OCI-LY3 (cell line): Measurements from ENCODE around the gene BMP7.

Source experiments
- H2AFZ ChIP-seq: fragments of 200-600, 300-600 bp; shearing (Covaris generic); 2 replicates; pipeline ENCODE4 v1.6.0; 2014; ENCODE audit warnings: antibody characterized with exemption, low read depth, low read length
- H3K27ac ChIP-seq: fragments of 200-600, 300-600 bp; sonication (generic); 2 replicates; pipeline ENCODE4 v1.5.1; 2014; ENCODE audit warnings: mild to moderate bottlenecking, low read length, moderate library complexity, mixed read lengths
- H3K27me3 ChIP-seq: fragments of 200-600, 300-600 bp; sonication (generic); 2 replicates; pipeline ENCODE4 v1.6.1; 2014; ENCODE audit warnings: low read depth, low read length, mixed read lengths
- H3K36me3 ChIP-seq: fragments of 200-600, 300-600 bp; sonication (generic); replicated peaks from 2 replicates; pipeline ENCODE3; 2014; ENCODE audit warnings: low read depth, low read length, mixed read lengths
- H3K4me1 ChIP-seq: fragments of 300-600, 200-600 bp; sonication (generic); 2 replicates; pipeline ENCODE4 v1.6.1; 2014; ENCODE audit warnings: low read length, mixed read lengths
- H3K4me2 ChIP-seq: fragments of 200-600, 300-600 bp; sonication (generic); 2 replicates; pipeline ENCODE4 v1.6.1; 2014; ENCODE audit warnings: low read length, mixed read lengths
- H3K4me3 ChIP-seq: fragments of 300-600, 200-600 bp; sonication (generic); 2 replicates; pipeline ENCODE4 v1.5.1; 2014; ENCODE audit warnings: antibody characterized with exemption, mild to moderate bottlenecking, low read length, moderate library complexity
- H3K79me2 ChIP-seq: fragments of 300-600, 200-600 bp; shearing (Covaris generic); 2 replicates; pipeline ENCODE4 v1.6.1; 2014; ENCODE audit warnings: mild to moderate bottlenecking, low read length, mixed read lengths
- H3K9ac ChIP-seq: fragments of 300-600, 200-600 bp; shearing (Covaris generic); 2 replicates; pipeline ENCODE4 v1.6.0; 2014; ENCODE audit warnings: mild to moderate bottlenecking, low read length, moderate library complexity
- H3K9me3 ChIP-seq: fragments of 200-600, 300-600 bp; shearing (Covaris generic); 2 replicates; pipeline ENCODE4 v1.6.1; 2014; ENCODE audit warnings: low read length, mixed read lengths; ENCODE audit not compliant: insufficient read depth
- H4K20me1 ChIP-seq: fragments of 200-600, 300-600 bp; sonication (generic); 2 replicates; pipeline ENCODE4 v1.6.1; 2016; ENCODE audit warnings: low read length, mixed read lengths; ENCODE audit not compliant: insufficient read depth
- CTCF ChIP-seq: fragments of 200-600, 300-600 bp; sonication (generic); IDR thresholded peaks from 2 replicates; pipeline ENCODE4 v1.5.1; 2014; ENCODE audit warnings: antibody characterized with exemption, low read length, low read depth
- EZH2phosphoT487 ChIP-seq: fragments of 200-600 bp; shearing (Covaris generic); IDR thresholded peaks from 2 replicates; pipeline ENCODE4 v1.6.1; 2018; ENCODE audit warnings: antibody characterized with exemption, mixed run types, low read depth

The BMP7 gene

GRCh38 chr20:57211406-57211805, 55.0 kb downstream of the BMP7 start:
- no peaks in the 10 kb centered on the region for H4K20me1 ChIP-seq

GRCh38 chr20:57210911-57211280, 55.5 kb downstream of the BMP7 start:
- Histone ChIP-seq H3K4me1 (no peaks in the 10 kb centered on the region), H4K20me1 (no peaks in the 10 kb centered on the region), H3K36me3 (no peaks in the 10 kb centered on the region), H3K9ac (no peak overlapping the region), H3K27me3 (peaks cover 48% of the 10 kb centered on the region), H3K9me3 (peaks cover 3% of the 10 kb centered on the region), H3K4me2 (no peak overlapping the region), H3K27ac (no peak overlapping the region), H2AFZ (no peak overlapping the region), H3K79me2 (no peaks in the 10 kb centered on the region), H3K4me3 (no peak overlapping the region)
- TF ChIP-seq EZH2phosphoT487 (no peak), CTCF (no peak)

More at GRCh38 chr20:57211406-57211805, 55.0 kb downstream of the BMP7 start:
- no peak overlapping the region for H3K4me3 ChIP-seq
- H3K79me2 ChIP-seq: no peaks in the 10 kb centered on the region
- no peak overlapping the region for H3K27ac ChIP-seq
- H3K9me3 ChIP-seq: peaks cover 3% of the 10 kb centered on the region
- H3K36me3 ChIP-seq: no peaks in the 10 kb centered on the region
- H3K27me3 ChIP-seq: peaks cover 47% of the 10 kb centered on the region
- TF ChIP-seq EZH2phosphoT487 (no peak), CTCF (no peak)
- no peaks in the 10 kb centered on the region for H3K4me1 ChIP-seq
- H2AFZ ChIP-seq: no peak overlapping the region
- no peak overlapping the region for H3K9ac ChIP-seq
- H3K4me2 ChIP-seq: no peak overlapping the region

GRCh38 chr20:57210054-57210910, 56.2 kb downstream of the BMP7 start:
- Histone ChIP-seq H3K9ac (no peak overlapping the region), H3K36me3 (no peaks in the 10 kb centered on the region), H3K27me3 (peaks cover 51% of the 10 kb centered on the region), H4K20me1 (no peaks in the 10 kb centered on the region), H3K9me3 (peaks cover 3% of the 10 kb centered on the region), H3K4me1 (no peaks in the 10 kb centered on the region), H3K4me2 (no peak overlapping the region), H2AFZ (no peak overlapping the region), H3K4me3 (no peak overlapping the region), H3K79me2 (no peaks in the 10 kb centered on the region), H3K27ac (no peak overlapping the region)
- TF ChIP-seq EZH2phosphoT487 (no peak), CTCF (no peak)

GRCh38 chr20:57209413-57209812, 57.0 kb downstream of the BMP7 start:
- Histone ChIP-seq H3K9ac (no peak overlapping the region), H3K4me3 (no peak overlapping the region), H3K79me2 (no peaks in the 10 kb centered on the region), H4K20me1 (no peaks in the 10 kb centered on the region), H3K9me3 (peaks cover 3% of the 10 kb centered on the region), H3K27ac (no peak overlapping the region), H3K36me3 (no peaks in the 10 kb centered on the region), H3K4me2 (no peak overlapping the region), H2AFZ (no peak overlapping the region), H3K4me1 (no peaks in the 10 kb centered on the region), H3K27me3 (peaks cover 49% of the 10 kb centered on the region)
- TF ChIP-seq EZH2phosphoT487 (no peak), CTCF (no peak)
